Activated naive CD4-positive, alpha-beta T cell (primary cell): ENCODE measurements around the gene LAMP2.

Source experiments
- DNase-seq, 4 experiments: peaks; one replicate each; lab custom pipeline; 2025; lab: John Stamatoyannopoulos, UW

LAMP2 gene

DNA sequence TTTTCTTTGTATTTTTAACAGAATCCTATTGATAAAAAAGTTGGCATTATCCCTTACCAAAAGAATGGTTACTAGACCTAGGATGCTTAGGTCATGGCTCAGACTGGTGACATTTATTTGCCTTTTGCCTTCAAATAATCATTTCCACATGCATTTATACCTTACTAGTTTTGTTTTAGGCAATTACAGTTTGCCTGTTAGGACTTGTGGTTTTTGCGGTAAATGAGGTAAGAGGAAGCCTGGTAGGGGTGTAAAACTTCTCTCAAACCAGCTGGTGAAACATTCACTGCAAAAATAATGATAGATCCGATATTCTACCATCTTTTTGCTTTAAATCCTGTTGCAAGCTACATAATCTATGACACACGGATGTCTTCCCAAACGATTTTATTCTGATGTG lies 12.1 kb downstream of the LAMP2 start:
- DNase-seq = no peak

DNA sequence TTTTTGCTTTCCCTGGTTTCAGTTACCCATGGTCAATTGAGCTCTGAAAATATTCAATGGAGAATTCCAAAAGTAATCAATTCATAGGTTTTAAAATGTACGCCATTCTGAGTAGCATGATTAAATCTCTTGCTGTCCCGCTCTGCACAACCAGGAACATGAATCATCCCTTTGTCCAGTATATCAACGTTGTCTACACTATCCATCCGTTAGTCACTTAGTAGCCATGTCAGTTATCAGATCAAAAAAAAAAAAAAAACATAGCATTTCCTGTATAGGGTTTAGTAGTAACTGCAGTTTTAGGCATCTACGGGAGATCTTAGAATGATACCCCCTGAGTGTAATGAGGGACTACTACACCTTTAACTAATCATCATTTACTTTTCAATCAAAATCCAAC lies 15.1 kb downstream of the LAMP2 start:
- DNase-seq = no peak

DNA sequence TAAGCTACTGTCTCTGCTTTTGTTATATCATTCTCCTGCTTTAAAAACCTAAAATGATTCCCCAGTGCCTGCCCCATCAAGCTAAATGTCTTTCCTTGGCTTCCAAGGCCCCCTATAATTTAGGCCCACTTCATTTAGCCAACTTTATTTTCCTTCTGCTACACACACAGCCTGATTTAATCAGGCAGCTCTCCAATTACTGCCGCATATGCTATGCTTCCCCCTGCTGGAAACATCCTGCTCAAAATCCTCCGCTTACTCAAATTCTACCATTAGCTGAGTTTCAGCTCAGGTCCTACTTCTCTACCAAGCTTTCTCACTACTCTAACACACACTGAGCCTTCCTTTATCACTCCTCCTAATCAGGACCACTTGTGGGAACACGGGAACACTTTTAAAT lies 17.0 kb downstream of the LAMP2 start:
- no peak for DNase-seq

DNA sequence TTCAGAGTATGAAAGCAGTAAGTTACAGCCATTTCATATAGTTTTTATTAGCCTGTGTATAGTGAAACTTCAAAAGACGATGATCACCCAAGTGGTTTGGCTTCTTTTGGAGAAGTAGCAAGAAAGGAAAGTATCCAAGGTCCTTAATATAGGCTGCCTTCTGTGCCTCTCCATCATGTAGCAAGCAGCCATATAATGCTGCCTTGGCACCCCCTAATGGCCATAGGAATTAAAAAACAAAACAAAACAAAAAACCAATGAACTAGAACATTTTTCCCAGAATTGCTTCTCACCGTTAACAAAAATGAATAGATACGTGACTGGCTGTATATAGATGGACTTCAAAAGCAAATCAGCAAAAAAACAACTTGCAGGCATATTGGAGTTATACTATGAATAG lies 18.9 kb downstream of the LAMP2 start:
- no peak for DNase-seq

DNA sequence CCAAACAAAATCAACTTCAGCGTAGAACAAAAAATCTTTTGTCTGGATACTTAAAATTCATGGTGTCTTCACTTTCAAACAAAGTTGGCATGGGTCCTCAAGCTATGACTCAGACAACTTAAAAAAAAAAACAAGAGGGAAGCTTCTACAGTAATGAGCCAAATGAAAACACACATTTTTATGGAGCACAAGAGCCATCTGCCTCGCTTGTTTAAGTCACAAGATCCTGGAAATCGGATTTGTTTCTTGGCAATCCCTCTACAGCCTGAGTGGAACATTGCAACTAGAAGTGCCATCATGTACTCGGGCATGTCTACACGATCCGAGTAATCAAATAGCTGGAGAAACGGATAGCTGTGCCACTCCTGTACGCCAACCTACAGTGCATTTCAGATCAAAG lies 22.6 kb downstream of the LAMP2 start:
- DNase-seq = no peak

DNA sequence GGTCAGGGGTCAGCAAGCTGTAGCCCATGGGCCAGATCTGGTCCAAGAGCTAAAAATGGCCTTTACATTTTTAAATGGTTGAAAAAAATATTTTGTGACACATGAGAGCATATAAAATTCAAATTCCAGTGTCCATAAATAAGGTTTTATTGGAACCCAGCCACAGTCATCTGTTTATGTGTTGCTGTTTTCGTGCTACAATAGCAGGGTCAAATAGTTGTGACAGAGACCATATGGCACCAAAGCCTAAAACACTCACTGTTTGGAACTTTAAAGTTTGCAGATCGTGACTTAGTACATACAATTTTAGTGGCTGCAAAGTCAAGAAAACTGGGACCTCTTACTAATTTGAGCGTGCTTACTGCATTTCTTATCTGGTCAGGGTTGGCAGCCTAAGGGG lies 29.2 kb downstream of the LAMP2 start:
- DNase-seq = no peak

DNA sequence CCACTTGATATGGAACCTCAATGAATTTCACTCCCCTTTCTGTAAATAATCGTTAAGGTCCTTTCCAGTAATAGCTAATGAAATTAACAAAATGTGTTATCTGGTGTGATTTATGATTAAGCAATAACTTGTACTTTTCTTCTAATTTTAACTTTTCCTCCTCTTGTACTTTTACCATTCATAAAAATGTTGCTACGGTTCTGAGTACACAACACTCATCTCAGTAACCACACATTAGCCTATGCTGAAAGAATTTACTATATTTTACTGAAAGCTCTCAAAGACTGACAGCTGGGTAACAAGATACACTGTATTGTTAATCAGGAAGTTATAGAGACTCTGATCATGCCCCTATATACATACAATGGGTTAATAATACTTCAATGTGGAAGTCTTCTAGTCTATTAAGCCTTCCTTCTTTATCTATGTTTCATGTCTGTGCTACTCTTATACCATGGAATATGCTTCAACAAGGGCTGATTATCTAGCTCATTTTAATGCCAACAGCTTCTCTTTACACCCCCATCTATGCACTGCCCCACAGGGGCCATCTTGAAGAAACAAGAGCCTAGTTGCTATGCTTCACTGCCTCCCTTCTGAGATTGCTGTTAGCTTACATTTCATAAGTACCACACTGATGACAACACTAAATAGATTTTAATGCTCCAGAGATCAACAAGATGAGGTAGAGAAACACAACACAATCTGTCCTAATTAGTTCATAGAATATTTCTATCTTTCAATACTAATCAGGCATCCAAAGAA lies 39.1 kb downstream of the LAMP2 start:
- DNase-seq = no peak

DNA sequence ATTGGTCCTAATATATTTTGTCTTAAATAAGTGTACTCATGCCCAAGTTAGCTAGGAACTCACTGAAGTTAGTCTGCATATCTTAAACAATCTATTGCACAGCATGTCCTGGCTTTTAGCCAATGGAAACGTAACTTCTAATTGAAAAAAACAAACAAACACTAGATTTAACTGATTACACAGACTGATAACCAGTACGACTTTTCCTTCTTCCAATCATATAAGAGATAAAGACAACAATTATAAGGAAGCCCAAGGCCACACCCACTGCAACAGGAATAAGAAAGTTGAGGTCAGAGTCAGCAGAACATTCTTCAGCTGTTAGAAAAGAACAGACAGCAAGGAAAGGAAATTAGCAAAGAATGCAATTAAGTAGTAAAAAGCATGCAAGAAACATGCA lies 40.8 kb downstream of the LAMP2 start:
- DNase-seq = no peak

DNA sequence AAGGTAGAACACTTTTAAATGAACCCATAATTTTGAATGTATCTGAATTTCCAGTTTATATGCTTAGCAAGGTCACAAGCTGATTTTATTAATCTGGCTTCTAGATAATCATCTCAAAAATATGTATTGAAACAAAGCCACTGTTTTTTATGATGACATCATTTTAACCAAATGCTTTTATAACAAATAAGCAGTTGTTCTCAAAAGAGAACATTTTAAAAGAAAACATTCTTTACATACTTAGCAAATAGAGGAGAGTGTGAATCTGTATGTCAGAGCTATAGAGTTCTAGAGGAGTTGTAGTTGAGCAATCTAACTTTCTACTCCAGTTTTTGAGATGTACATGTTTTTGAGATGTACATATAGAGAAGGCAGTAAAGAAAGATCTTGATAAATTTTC lies 42.5 kb downstream of the LAMP2 start:
- DNase-seq = no peak

DNA sequence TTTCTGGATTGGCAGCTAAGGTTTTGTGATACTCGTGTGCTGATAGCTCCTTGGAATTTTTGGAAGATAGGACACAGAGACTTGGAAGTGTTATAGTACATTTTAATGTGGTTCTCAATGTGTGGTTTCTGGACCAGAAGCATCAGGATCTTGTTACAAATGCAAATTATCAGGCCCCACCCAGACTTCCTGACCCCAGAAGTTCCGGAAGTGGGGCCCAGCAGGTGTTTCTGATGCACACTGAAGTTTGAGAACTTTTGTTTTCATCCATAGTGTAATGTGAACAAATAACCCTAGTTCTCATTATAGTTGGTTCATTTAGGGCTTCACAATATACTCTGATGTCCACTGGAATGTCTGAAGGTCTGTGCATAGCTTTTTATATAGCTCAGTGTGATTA lies 49.6 kb downstream of the LAMP2 start:
- peak in 1 of 4 experiments; percentile 14 for DNase-seq

DNA sequence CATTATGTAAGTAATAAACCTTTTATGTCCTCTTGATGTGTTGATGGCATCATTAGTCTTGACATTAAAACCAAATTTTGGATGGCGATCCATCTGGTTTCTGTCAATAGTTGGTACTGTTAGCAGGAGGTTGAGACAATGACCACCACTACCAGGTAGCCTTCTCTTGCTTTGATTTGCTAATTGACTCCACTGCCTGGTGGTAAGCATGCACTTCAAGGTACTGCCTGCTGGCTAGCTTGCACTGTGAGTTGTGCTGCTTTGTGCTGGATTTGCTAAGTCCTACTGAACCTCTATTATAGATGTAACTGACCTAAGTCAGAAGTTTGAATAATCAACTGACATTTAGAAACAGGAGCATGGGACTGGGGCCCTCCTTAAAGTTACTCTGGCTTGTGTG lies 60.9 kb downstream of the LAMP2 start:
- DNase-seq = no peak

DNA sequence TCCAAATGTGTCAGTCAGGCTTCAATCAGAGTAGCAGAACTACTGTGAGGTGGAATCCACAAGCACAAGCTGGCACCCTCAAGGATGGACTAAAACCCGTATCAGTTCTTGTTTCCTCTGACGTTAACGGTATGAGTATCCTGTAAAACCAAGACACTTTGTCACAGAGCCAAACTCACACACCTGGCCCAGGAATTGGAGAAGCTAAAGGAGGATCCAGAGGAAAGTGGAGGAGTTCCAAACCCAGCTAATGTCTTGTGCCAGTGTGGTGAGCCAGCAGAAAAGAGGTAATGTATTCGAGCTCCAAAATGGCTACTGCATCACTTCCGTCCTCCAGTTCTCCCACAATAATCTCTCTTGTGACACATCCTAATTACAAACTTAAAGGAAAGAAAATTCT lies 62.5 kb downstream of the LAMP2 start:
- DNase-seq = no peak

DNA sequence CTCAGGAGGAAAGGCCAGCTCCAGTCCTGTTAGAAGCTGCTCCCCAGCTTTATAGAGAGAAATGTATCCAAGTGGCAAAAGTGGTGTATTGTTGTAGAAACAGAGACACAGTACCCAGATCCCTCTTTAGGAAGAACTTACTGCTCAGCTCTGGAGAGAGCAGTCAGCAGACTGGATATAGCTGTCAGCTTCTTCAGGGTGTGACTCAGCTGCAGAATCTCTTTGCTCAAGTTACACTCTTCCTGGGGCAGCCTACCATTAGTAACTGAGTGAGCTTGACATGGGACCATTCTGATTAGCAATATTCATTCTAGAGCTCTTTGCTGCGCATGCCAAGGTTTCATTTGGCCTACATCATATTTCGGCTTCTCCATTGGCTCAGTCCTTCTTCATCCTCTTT lies 66.7 kb downstream of the LAMP2 start:
- no peak for DNase-seq

DNA sequence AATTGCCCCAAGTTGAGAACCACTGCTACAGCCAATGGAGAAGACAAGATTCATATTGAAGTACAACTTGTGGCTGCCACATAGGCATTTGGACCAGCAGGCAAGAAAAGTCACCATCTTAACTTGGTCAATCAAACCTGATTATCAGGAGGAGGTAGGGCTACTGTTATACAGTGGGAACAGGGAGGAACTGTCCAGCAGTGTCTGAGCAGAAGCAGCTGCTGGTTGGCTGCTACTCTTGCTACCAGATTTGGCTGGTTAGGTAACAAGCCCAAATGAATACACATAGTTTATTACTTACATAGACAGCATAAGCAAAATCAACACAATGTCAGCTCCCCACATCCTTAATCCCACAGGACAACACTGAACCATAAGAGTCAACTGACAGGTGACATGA lies 67.8 kb downstream of the LAMP2 start:
- DNase-seq = no peak

DNA sequence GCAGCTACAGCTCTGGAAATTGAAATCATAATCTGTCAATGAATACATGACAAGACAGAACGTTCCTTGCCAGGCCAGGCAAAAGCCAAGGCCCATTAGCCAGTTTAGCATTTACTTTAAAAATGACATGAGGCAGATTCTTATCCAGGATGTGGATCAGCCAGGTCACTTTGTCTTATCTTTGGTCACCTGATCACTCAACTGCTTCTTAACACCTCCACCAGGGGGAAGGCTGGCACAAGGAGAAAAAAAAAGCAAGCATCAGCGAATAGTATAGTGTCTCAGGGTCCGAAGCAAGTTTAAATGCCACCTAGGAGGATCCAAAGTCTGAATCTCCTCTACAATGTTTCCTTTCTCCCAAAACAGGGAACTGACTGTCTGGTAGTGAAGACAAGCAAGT lies 88.4 kb downstream of the LAMP2 start:
- DNase-seq = no peak

DNA sequence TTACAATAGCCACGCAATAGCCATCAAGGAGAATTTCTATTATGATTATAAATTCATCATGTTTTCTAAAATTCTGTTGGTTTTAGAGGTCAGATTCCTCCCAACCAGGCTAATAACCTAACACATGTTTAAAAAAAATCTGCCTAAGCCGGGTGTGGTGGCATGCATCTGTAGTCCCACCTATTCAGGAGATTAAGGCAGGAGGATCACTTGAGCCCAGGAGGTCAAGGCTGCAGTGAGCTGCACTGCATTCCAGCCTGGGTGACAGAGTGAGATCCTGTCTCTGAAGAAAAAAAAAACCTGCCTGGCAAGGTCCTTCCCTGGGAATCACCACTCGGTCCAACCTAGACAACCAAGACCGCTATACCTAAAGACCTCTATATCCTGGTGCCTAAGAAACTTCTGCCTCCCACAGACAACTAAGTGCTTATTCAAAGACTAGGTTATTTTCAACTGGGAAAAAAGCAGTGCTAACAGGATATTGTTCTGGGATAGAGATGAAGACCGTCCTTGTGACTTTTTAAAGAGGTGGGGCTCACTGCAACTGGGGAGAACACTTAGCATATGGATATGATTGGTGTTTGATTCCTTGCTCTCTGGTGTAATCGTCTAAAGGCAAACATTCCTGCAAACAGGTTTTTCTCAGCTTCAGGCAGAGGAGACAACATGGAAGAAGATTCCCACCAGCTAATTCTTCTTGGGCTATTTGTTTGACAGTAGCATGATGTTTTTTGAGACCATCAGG lies 89.0 kb downstream of the LAMP2 start:
- no peak for DNase-seq

DNA sequence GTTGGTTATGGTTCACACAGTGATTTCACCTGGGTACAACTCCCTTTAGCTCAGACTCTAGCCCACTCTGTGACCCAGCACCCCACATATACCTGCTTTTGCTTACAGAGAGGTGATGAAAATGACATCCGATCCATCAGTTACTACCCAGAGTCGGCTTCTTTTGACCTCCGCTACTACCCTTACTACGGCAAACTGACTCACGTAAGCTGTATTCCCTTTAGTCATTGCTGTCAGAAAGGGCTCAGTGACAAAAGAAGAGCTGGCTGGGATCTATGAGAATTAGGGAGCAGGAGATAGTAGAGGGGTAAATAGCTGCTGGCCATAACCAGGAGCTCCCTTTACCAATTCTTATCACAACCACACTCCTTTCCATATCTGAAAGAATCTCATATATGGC lies 90.5 kb downstream of the LAMP2 start:
- no peak for DNase-seq
